ENCODE results near the gene EPS8L2. TPM values are rescaled to one million over a fixed set of nuclear protein-coding genes. Genes with fewer than 3 reads are reported as not detected.
A peak's percentile ranks its signal among the peaks of the same experiment; 100 is the strongest.

EPS8L2 gene
- total RNA-seq, 1 donor = 47.9 TPM

- no peak overlapping the region for H3K4me3 ChIP-seq (ENCODE audit: low read depth, low read length)
- TF ChIP-seq CTCF (IDR thresholded peaks at IDR 0.05; ENCODE audit: insufficient read depth, low read length) = no peak
- DNase-seq (ENCODE audit: low read depth) = no peak
Measured at GRCh38 chr11:772429-773390, 66.7 kb downstream of the EPS8L2 start.

GRCh38 chr11:773425-773824 is 67.4 kb downstream of the EPS8L2 start:
- DNase-seq (ENCODE audit: low read depth) = no peak
- no peak for TF ChIP-seq CTCF (IDR thresholded peaks at IDR 0.05; ENCODE audit: insufficient read depth, low read length)
- no peak overlapping the region for H3K4me3 ChIP-seq (ENCODE audit: low read depth, low read length)

- TF ChIP-seq CTCF (IDR thresholded peaks at IDR 0.05; ENCODE audit: insufficient read depth, low read length) = no peak
- no peak overlapping the region for H3K4me3 ChIP-seq (ENCODE audit: low read depth, low read length)
- no peak for DNase-seq (ENCODE audit: low read depth)
Measured at GRCh38 chr11:773830-774229, 67.8 kb downstream of the EPS8L2 start.

- H3K4me3 ChIP-seq (ENCODE audit: low read depth, low read length) = peak overlapping the region; percentile 48
- TF ChIP-seq CTCF (IDR thresholded peaks at IDR 0.05; ENCODE audit: insufficient read depth, low read length) = no peak
- DNase-seq (ENCODE audit: low read depth) = peak; percentile 49
Measured at GRCh38 chr11:774873-775592, 69.0 kb downstream of the EPS8L2 start.

- TF ChIP-seq CTCF (IDR thresholded peaks at IDR 0.05; ENCODE audit: insufficient read depth, low read length) = no peak
- DNase-seq (ENCODE audit: low read depth) = no peak
- peak overlapping the region; percentile 85 for H3K4me3 ChIP-seq (ENCODE audit: low read depth, low read length)
Measured at GRCh38 chr11:776263-776560, 70.2 kb downstream of the EPS8L2 start.

GRCh38 chr11:776561-777287 is 70.7 kb downstream of the EPS8L2 start:
- H3K4me3 ChIP-seq (ENCODE audit: low read depth, low read length) = peak overlapping the region; percentile 85
- TF ChIP-seq CTCF (IDR thresholded peaks at IDR 0.05; ENCODE audit: insufficient read depth, low read length) = no peak
- DNase-seq (ENCODE audit: low read depth) = no peak

Other genes starting within 250 kb of the EPS8L2 start
- 388 and 436 TPM in 2 replicates for gene RNH1, start 199.0 kb upstream of the EPS8L2 start, total RNA-seq (ENCODE audit: low replicate concordance)
- gene HRAS, start 170.7 kb upstream of the EPS8L2 start, total RNA-seq (ENCODE audit: low replicate concordance) = 34.6 and 44.4 TPM in 2 replicates
- gene LRRC56, start 168.7 kb upstream of the EPS8L2 start, total RNA-seq (ENCODE audit: low replicate concordance) = 0.45 and 1.2 TPM in 2 replicates
- gene LMNTD2, start 145.5 kb upstream of the EPS8L2 start, total RNA-seq (ENCODE audit: low replicate concordance) = 0.36 TPM in 1 of 2 replicates, not detected in the other
- gene RASSF7, start 145.3 kb upstream of the EPS8L2 start, total RNA-seq (ENCODE audit: low replicate concordance) = 1.6 and 2.5 TPM in 2 replicates
- 27.6 and 37.5 TPM in 2 replicates for gene PHRF1, start 129.8 kb upstream of the EPS8L2 start, total RNA-seq (ENCODE audit: low replicate concordance)
- gene IRF7, start 90.3 kb upstream of the EPS8L2 start, total RNA-seq (ENCODE audit: low replicate concordance) = 6.5 and 6.8 TPM in 2 replicates
- gene CDHR5, start 81.3 kb upstream of the EPS8L2 start, total RNA-seq (ENCODE audit: low replicate concordance) = not detected in 2 replicates
- gene SCT, start 79.0 kb upstream of the EPS8L2 start, total RNA-seq (ENCODE audit: low replicate concordance) = not detected in 2 replicates
- 0.09 and 0.16 TPM in 2 replicates for gene DRD4, start 69.0 kb upstream of the EPS8L2 start, total RNA-seq (ENCODE audit: low replicate concordance)
- 26.7 and 40.0 TPM in 2 replicates for gene DEAF1, start 11.0 kb upstream of the EPS8L2 start, total RNA-seq (ENCODE audit: low replicate concordance)
- gene TMEM80, start 10.4 kb upstream of the EPS8L2 start, total RNA-seq (ENCODE audit: low replicate concordance) = 3.6 and 9.4 TPM in 2 replicates
- 123 and 146 TPM in 2 replicates for gene TALDO1, start 41.2 kb downstream of the EPS8L2 start, total RNA-seq (ENCODE audit: low replicate concordance)
- 40.6 and 53.4 TPM in 2 replicates for gene GATD1, start 71.3 kb downstream of the EPS8L2 start, total RNA-seq (ENCODE audit: low replicate concordance)
- gene CEND1, start 83.9 kb downstream of the EPS8L2 start, total RNA-seq (ENCODE audit: low replicate concordance) = 0.65 and 1.2 TPM in 2 replicates
- 16.7 and 17.6 TPM in 2 replicates for gene SLC25A22, start 92.0 kb downstream of the EPS8L2 start, total RNA-seq (ENCODE audit: low replicate concordance)
- 6.3 and 8.8 TPM in 2 replicates for gene PIDD1, start 99.0 kb downstream of the EPS8L2 start, total RNA-seq (ENCODE audit: low replicate concordance)
- gene RPLP2, start 103.7 kb downstream of the EPS8L2 start, total RNA-seq (ENCODE audit: low replicate concordance) = 99.4 and 841 TPM in 2 replicates
- gene PNPLA2, start 112.7 kb downstream of the EPS8L2 start, total RNA-seq (ENCODE audit: low replicate concordance) = 20.0 and 27.7 TPM in 2 replicates
- gene CRACR2B, start 121.7 kb downstream of the EPS8L2 start, total RNA-seq (ENCODE audit: low replicate concordance) = 1.3 and 1.8 TPM in 2 replicates
- gene CD151, start 126.7 kb downstream of the EPS8L2 start, total RNA-seq (ENCODE audit: low replicate concordance) = 159 and 311 TPM in 2 replicates
- gene POLR2L, start 136.3 kb downstream of the EPS8L2 start, total RNA-seq (ENCODE audit: low replicate concordance) = 61.7 and 135 TPM in 2 replicates
- 164 and 252 TPM in 2 replicates for gene TSPAN4, start 136.6 kb downstream of the EPS8L2 start, total RNA-seq (ENCODE audit: low replicate concordance)
- 35.1 and 47.2 TPM in 2 replicates for gene CHID1, start 204.6 kb downstream of the EPS8L2 start, total RNA-seq (ENCODE audit: low replicate concordance)
- 65.4 and 72.9 TPM in 2 replicates for gene AP2A2, start 219.6 kb downstream of the EPS8L2 start, total RNA-seq (ENCODE audit: low replicate concordance)

Measured in fibroblast of the aortic adventitia (primary cell).